SW 1271 (cell line): Measurements from ENCODE around the gene DVL1.
"Not testable (repeated sequence)": the region's sequence is repeated elsewhere in the genome, so short reads cannot be mapped to it uniquely, and the experiment has no call there.

ENCODE experiments used
- DNase-seq, 2 experiments: peaks; one replicate each; lab custom pipeline; 2025; lab: John Stamatoyannopoulos, UW

Gene DVL1

DNA sequence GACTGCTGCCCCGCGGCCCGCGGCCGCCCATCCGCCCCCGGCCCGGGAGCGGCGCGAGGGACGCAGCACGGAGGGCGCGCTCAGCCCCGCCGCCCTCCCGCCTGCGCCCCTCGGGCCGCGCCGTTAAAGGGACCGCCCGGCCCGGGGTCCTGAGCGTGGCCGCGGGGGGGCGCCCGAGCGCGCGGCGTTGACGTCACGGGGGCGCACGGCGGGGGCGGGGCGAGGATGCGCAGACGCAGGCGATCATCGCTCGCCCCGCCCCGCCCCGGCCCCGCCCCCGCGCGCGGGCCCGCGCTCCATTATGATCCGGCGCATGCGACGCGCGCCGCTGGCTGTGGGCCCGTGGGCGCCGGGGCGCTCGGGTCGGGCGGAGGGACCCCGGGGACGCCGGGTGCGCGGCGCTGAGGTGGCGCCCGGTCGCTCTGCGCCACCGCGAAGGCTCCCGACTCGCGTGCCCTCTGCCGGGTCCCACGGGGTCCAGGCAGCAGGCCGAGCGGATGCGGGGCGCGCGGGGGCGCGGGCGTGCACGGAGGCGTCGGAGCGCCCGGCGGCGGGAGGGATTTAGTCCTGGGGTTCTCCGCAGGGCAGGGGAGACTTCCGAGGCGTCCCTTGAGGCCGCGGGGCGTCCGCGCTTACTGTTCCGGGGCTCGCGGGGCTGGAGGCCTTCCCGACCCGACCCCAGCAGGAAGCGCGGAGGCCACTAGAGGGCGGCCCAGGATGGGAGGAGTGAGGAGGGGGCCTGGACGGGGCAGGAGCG lies at the start of gene DVL1:
Gene DVL1, minus strand, starts transcription at position 163 of the 757 bp plus-strand sequence. CDS start 353 bp downstream, outside the sequence.
- DNase-seq: no peak

DNA sequence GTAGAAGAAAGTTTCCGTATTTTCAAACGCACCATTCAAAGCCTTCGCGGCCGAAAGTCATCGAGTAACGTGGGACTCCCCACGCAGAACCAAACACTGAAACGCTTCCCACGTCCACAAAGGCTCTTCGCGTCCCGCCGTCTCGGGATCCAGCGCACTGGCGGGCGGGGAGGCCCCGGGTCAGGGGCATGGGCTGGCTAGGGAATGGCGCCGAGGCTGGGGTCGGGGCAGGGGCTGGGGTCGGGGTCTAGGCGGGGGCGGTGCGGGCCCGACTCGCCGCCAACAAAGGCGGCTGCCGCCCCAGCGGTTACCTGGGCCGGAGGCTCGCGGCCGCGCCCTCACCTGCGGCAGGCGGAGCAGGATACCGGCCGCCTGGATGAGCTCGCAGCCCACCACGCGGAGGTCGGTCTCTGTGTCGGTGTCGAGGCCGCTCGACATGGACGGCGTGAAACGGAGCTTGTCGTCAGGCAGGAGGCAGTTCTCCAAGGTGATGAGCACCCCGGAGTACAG lies 49.5 kb upstream of the DVL1 start:
- no peak for DNase-seq

DNA sequence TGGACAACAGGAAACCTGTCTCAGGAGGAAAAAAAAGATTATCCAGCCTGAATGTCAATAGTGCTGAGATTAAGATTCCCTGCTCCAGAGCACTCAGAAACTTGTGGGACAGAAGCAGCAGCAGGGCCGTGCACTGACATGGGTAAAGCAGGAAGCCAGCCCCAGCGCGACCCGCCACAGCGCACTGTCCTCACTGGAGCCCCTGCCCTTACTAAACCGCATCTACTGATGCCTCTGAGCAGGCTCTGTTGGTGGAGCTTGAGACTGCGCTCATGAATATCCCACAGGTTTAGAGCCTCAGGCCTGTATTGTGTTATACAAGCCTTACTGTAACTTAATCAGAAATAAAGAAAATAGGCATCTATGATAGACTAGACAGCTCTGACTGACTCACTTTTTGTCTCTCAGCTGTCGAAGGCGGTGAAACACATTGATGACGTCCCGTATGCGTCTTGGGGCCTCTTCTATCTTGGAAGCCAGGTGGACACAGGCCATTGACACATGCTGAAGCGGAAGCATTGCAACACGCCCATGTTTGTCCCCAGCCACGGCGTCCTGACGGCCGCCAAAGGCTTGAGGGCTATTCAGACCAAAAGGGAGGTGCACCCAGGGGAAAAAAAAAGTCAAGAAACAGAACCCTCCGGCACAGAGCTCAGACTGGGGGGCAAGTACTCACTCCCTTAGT lies 48.8 kb upstream of the DVL1 start:
- DNase-seq: no peak

DNA sequence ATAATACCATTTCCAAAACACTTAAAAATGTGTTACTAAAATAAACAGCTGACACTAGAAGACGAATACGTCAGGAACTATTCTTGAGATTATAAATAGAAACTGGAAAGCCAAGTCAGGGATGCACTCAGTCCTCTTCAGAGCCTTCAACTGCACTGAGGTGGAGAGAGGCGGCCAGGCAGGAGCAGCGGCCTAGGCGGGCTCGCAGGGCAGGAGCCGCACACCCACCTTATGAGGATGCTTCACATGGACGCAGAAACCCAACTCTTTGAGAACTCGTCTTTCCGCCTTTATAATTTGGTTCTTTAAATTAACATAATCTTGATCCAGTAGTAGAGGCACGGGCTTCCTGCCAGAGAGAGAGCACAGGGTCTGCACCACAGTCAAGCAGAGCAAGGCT lies 45.9 kb upstream of the DVL1 start:
- no peak for DNase-seq

DNA sequence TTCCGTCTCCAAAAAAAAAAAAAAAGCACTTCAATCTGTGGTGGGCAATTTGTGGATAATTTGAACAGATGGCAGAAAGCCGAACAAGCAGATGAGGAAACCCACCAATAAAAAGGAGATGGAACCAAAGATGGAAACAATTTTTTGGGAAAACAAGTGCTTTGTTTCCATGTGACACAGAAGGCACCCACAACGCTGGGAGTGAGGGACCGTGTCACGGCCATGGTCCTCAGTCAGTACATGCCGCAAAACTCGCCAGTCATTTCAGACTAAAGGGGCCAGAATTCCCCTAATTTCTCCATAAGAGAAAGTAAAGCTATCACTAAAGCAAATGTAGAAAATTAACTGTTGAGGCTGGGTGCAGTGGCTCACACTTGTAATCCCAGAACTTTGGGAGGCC lies 44.9 kb upstream of the DVL1 start:
- no peak for DNase-seq

DNA sequence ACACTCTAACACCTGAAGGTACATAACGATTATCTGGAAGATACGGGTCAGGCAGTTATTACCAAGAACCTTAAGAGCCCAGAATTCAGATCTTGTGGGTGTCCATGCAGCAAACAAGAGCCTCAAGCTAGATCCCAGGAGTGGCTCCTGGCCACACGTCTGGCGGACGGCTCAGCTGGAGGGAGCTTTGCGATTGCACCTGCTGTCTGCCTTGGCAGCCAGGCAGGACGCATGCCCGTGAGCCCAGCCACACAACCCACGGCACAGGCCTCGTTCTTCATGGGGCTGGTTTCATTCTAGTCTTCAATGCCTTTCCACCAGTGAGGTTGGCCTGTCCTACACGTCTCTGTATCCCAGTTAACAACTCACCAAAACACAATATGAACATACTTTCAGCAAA lies 44.2 kb upstream of the DVL1 start:
- DNase-seq: no peak

DNA sequence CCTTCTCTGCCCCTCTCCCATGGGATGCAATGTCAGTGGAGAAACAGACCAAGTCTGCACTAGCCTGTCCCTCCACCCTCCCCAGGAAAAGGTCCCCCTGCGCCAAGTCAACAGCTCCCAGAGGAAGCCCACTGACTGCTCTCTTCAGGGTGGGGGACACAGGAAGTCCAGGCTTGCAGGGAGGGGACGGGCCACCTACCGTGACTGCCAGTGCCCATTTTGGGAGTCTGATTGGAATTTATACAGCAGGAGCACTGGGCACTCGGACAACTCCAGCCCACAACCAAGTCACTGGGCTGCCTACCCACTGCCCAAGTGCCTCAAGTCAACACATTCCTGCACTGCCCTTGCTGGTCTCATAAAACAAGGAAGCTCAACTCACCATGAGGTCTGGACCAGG lies 43.8 kb upstream of the DVL1 start:
- DNase-seq: no peak

DNA sequence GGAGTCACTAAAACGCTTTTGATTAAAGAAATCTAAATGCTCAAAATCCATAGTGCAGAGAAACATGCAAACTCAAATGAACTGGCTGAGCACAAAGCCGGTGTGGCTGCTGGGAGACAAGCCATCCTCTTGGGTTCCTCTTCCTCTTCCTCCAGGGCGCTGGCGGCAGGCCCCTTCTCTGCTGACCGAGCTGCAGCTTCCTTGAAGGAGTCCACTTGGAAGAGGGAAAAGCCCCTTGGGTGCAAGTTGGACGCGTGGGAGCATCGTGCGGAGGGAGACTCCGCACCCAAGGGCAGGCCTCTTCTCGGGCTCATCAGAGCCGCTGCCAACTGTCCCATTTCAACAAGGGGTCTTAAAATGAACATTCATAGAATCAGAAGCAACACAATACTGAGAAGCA lies 42.0 kb upstream of the DVL1 start:
- no peak for DNase-seq

DNA sequence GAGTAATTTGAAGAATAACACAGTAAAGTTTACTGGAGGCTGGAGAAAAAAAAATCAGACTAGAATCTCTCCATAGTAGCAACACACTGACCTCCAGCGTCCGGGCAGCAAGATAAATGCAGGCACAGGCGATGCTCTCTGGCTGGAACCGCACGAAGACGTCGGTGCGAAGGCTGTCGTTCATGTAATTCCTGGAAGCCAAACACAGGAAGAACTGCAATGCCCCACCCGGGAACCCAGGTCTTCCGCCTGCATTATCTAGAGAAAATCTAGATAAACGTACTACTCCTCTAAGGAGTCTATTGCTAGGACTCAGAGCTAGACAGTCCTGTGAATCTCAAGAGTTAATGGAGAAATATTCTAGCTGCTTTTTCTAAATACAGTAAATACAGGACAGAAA lies 41.5 kb upstream of the DVL1 start:
- DNase-seq: no peak

DNA sequence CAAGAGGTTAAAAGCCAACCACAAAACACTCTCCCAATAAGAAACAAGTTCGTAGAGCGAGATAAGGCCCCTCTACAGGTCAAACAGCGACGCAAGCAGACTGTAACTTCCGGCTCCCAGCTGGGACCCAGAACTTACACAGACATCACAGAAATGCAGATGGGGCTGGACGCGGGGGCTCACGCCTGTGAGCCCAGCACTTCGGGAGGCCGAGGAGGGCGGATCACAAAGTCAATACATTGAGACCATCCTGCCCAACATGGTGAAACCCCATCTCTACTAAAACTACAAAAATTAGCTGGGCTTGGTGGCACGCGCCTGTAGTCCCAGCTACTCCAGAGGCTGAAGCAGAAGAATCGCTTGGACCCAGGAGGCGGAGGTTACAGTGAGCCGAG lies 38.9 kb upstream of the DVL1 start:
- no peak for DNase-seq

DNA sequence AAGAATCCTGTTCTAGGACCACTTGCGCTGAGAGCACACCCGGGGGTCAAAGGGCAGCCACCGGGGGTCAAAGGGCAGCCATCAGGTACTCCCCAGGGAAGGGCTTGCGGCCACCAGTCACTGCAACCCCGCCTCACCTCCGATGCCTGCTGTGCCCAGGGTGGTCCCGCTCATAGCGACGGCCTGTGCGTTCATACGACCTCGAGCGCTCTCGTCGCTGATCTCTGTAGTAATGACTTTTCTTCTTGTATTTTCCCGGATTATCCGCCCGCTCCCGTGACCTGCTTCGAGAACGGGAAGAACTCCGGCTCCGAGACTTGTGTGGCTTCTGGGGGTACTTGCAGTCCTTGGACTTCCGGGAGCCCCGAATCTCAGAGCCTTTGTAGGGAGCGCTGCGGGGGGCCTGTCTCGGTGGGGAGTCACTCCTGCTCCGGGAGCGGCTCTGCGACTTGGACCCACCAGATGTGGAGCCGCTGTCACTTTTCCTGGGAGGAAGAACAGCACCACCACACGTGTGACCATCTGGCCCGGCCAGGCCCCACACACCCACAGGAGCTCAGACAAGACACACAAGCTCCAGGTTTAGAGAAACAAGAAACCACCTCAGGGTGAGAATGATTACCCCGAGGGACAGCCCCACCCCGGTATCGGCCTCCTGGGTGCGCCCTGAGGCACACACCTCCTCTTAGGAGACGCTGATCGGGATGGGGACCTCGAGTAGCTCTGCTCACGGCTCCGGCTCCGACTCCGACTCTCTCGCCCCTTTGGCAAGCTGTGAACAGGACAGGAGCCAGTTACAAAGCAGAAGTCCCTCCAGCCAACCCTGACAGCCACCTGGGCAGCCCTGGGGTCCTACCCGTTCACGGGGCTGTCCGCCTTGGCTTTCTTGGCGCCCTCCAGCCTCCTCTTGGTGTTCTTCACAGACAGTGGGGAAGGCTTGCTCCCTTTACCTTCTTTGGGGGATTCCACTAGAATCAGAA lies 38.2 kb upstream of the DVL1 start:
- no peak for DNase-seq

DNA sequence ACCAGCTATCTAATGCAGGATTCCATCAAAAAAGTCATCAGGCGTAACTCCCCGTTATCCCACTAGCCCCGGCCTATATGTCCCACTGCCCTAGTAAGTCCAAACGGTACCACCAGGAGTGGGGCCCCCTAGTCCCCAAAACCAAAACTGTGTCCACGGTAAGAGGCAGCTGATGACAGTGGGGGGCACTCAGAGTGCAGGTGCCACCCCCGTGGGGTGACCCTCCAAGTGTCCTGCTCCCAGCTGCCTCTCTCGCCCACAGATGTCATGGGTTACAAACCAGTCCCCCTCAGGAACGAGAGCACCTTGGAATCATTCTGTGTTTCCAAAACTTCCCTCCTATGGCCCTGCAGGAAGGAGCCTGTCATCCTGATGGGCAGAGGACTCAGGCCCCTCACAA lies 36.7 kb upstream of the DVL1 start:
- DNase-seq: no peak

DNA sequence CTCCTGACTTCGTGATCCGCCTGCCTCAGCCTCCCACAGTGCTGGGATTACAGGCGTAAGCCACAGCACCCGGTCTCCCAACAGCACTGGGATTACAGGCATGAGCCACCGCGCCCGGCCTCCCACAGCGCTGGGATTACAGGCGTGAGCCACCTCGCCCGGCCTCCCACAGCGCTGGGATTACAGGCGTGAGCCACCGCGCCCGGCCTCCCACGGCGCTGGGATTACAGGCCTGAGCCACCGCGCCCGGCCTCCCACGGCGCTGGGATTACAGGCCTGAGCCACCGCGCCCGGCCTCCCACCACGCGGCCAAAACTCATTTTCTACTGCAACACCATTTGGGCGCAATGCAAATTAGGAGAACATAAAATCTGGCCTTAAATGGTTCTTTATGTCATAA lies 36.1 kb upstream of the DVL1 start:
- DNase-seq: not testable (repeated sequence)

DNA sequence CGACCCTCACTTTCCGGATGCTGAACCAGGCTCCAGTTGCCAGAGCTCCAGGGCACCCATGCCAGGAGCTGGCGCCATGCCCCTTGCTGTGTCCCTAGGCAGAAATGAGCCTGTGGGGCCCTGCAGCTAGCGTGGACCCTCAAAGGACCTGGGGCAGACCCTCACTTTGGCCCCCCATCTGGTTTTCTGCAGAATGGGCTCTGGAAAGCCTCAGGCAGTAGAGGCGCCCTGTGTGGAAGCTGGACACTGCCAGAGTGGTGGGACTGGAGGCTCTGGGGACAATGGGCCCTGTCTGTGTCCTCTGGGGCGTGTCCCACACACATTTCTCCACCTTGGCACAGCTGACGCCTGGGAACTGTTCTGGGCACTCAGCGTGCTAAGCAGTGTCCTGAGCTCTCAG lies 32.1 kb upstream of the DVL1 start:
- no peak for DNase-seq

DNA sequence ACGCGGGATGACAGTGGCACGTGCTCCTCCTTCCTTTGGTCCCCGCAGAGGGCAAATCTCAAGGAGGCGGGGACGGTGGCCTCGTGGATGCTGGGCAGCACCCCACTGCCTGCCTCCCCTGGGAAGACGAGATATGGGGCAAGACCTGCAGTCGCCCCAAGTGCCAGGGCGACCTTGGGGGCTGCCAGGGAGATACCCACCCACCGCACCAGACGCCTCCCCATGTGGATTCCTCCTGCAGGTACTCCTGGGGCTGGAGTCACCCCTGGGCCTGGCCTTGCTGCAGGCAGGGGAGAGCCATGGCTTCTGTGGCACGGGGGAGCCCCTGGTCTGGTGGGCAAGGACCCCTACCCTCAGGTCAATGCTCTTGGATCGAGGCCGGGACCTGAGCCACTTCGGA lies 31.6 kb upstream of the DVL1 start:
- no peak for DNase-seq

DNA sequence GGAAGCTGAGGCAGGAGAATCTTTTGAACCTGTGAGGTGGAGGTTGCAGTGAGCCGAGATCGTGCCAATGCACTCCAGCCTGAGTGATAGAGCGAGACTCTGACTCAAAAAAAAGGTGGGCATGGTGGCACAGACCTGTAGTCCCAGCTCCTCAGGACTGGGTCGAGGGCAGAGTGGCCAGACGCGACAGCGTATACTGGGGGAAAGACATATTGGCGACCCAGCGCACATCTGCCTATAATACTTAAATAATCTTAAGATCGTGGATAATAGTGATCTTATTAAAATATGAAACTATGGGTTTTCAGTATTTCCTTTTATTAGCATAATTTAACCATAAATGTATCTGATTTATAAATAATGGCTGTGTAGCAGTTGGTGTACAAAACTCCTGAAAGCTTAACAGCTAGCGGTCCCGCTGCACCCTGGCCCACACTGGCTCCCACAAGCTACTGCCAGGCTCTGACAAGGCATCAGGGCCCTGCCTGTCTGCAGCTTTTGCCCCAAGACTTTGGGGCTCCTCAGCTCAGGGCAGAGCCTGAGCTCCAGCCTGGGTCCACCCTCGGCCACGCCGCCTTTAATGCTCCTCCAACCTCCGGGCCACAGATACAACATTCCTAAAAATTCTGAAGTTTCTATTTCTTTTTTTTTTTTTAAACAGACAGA lies 28.5 kb upstream of the DVL1 start:
- DNase-seq: no peak

DNA sequence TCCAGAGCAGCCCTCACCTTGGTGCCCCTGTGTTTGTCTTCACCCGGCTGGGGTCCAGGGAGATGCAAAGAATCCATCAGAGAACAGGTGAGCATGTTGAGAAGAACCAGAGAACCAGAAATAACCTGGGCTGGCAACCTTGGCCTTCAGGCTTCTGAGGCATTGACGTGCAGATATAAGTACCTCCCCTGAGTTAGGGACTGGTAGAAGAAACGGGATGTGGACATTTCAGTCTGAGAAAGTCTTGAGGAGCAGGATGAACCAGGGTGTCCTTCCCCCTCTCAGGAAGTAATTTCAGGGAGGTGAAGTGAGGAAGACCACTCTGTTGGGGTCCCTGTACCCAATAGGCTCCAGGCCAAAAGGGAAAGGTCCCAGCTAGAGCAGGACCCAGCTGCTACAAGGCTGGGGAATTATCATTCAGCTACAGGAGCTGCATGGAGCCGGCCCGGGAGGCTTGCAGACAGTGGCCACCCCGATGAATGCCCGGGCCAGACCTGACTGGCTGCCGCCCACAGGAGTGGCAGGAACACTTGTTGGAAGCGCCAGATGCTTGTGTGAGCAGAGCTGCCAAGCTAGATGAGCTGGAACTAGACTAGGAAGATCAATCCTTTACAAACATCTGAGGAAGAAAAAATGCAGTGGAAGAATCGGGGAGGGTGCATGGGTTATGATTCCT lies 27.5 kb upstream of the DVL1 start:
- DNase-seq: no peak

DNA sequence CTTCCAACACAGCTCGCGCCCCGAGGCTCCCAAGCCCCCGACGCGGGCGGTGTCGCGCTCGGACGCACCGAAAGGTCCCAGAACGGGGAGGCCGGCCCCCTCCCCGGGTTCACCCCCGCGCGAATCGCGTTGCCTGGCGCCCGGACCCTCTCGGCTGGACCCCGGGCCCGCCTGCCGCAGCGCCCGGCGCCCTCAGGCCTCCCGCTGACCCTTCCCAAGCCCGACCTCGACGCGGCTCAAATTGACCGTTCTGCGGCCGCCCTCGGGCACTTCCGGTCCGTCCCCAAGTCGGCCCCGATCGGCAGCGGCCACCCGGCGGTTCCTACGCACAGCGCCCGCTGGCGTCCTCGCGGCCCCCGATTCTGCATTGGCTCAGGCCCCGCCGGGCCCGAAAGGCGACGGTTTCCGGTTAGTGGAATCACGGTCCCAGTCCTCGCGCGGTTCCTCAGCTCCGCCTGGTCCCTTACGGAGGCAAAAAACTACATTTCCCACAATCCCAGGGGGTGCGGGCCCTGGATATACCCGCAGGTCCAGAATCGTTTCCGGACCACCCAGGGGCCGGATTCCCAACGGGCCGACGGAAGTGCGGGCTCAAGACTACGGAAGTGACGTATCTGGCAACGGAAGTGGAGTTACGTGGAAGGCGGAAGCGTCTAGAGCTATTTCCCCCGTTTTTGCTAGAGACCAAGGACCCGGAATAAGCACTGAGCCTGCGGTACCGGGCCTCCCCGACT lies 25.9 kb upstream of the DVL1 start, which contains the start of gene AURKAIP1:
Gene AURKAIP1, minus strand, starts transcription at position 279 of the 734 bp plus-strand sequence. CDS start 451 bp downstream, outside the sequence.
- peak; percentile 94 to 95 for DNase-seq

DNA sequence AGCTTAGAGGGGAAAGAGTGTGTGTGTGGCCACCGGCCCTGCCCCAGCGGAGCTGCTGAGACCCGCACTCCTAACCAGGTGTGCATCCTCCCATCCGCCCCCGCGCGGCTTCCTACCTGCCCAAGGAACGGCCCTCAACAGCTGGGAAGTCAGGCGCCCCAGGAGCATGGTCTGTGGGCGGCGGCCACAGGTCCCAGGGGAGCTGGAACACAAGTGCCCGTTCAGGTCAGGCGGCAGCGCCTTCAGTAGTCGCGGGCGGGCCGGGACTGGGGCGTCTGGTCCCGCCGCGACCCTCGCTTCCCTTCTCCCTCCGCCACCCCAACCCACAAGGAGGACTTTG lies 25.3 kb upstream of the DVL1 start:
- DNase-seq: no peak

DNA sequence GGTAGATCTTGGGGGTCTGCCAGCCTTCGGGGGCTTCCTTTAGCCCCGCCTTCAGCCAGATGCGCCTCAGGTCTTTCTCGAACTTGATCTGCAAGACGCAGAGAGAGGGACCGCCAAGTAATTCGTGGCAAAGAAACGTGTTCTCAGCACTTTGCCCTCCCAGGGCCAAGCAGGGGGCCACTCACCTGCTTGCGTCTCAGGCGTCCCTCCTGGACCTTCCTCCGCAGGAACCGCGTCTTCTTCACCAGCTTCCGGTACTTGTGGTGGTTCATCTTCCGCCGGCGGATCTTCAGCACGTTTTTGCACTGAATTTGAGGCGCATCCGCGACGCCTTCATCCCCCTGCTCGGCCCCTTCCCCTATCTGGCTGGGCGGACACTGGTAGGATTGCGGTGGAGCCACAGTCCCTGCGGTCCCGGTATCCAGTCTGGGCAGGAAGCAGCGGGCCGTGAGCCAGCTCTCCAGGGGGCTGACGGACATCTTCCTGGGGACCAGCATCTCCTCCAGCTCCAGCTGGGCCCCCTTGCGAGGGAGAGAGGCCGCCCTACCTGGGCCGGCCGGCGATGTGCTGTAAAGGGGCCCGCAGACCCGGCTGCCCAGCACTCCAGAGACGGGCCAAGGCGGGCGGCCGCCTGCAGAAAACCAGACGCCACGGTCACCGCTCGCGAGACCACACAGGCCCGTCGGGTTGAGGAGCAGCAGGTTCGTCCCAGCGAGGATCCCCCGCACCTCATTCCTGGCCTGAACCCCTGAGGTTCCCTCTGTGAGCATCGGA lies 24.8 kb upstream of the DVL1 start:
- DNase-seq: no peak
